ENCODE data around the gene AGTRAP.
A peak's percentile ranks its signal among the peaks of the same experiment; 100 is the strongest.

GRCh38 chr1:11784993-11785769, 49.2 kb downstream of the AGTRAP start:
- TF ChIP-seq CTCF (IDR thresholded peaks at IDR 0.05) (peak in 1 of 3 donors; percentile 41), POLR2A (IDR thresholded peaks at IDR 0.05) (no peak)

Data from lower leg skin (tissue), 3 donors.